Left lung (tissue), 14 donors: ENCODE measurements around the gene RPS10. TPM values are rescaled to one million over a fixed set of nuclear protein-coding genes. Genes with fewer than 3 reads are reported as not detected.

Experiments used
- ATAC-seq: fragments of 200-7000 bp; cut with Tn5 transposase; one replicate; pipeline ENCODE4 v1.9.1; 2020; ENCODE audit warnings: moderate library complexity
- DNase-seq, 4 donors: peaks; one replicate each; pipeline ENCODE4 v3.0.0-alpha.2; 2013 to 2020
- H3K27ac ChIP-seq, 2 donors: fragments of 200-600 bp; sonication (generic) in 1 of 2; one replicate each; pipeline versions ENCODE4 v1.5.0 to v1.8.0; 2020 to 2021
- H3K27me3 ChIP-seq, 2 donors: fragments of 200-600 bp; sonication (generic) in 1 of 2; one replicate each; pipeline versions ENCODE4 v1.5.0 to v1.8.0; 2020 to 2021
- H3K36me3 ChIP-seq, 2 donors: fragments of 200-600 bp; sonication (generic) in 1 of 2; one replicate each; pipeline versions ENCODE4 v1.5.0 to v1.8.0; 2020 to 2021
- H3K4me1 ChIP-seq, 2 donors: fragments of 200-600 bp; one replicate each; pipeline ENCODE4 v1.8.0; 2021
- H3K4me3 ChIP-seq, 2 donors: fragments of 200-600 bp; sonication (generic) in 1 of 2; one replicate each; pipeline versions ENCODE4 v1.5.0 to v1.8.0; 2020 to 2021; ENCODE audit warnings: mild to moderate bottlenecking in 1 of 2
- H3K9me3 ChIP-seq, 2 donors: fragments of 200-600 bp; sonication (generic) in 1 of 2; one replicate each; pipeline versions ENCODE4 v1.5.0 to v1.8.0; 2020 to 2021
- CTCF ChIP-seq, 2 donors: fragments of 200-600 bp; sonication (generic) in 1 of 2; IDR thresholded peaks; one replicate each; pipeline versions ENCODE4 v1.5.0 to v1.8.0; 2021; ENCODE audit warnings: antibody characterized with exemption in 2 of 2
- intact Hi-C, 2 donors: fragments of 100-400 bp; cut with DNase I; formaldehyde crosslinking; loops; one replicate each; pipeline versions ENCODE4 v1.11.2 to v1.14.2; 2022
- long read RNA-seq, 12 donors: library from polyadenylated mRNA in 2 of 12; unstranded in 2 of 12; transcript quantifications; one replicate each; pipeline ENCODE4 v2.0.0 and lab custom pipeline, GENCODE V29; 2019 to 2026
- polyA plus RNA-seq, 6 donors: library from polyadenylated mRNA; unstranded; fragments of 120-200 nt; gene quantifications; one replicate each; pipeline ENCODE4 v1.2.1, GENCODE V29; 2013; ENCODE audit not compliant: insufficient read length in 6 of 6
- total RNA-seq, 2 donors: library from RNA; stranded (reverse); fragmentation: NEBNext Ultra II Directional; extraction: Animal tissue kit (Norgen Biotek cat#: 25700); gene quantifications; one replicate each; pipeline ENCODE4 v1.2.1, GENCODE V29; 2021
- donor health status: DM: no; HTN: yes; CAD: no.
- donor health status: DM: no; HTN: no; CAD: no.

RPS10 gene
- total RNA-seq (1,000 to 10,000 TPM; 1,031 to 1,089 TPM), polyA plus RNA-seq (1,000 to 10,000 TPM; 1,569 to 1,686 (median 1,635) TPM)
- long read RNA-seq, donor 1, transcript RPS10-206 (6 exons, 781 nt), result minor isoform, 13 of 2,577 reads
- long read RNA-seq, donor 1, transcript RPS10-208 (5 exons, 1,407 nt), result minor isoform, 46 of 2,577 reads
- long read RNA-seq, donor 1, transcript RPS10-209 (6 exons, 588 nt), result major isoform, 1,756 of 2,577 reads
- long read RNA-seq, donor 1, transcript RPS10-205 (3 exons, 734 nt), result minor isoform, 23 of 2,577 reads
- long read RNA-seq, donor 1, partial matches to known transcripts, result 610 of 2,577 reads
- long read RNA-seq, donor 1, other reads (novel, unspliced or antisense), result 129 of 2,577 reads
- long read RNA-seq, donor 2, transcript RPS10-208 (5 exons, 1,407 nt), result minor isoform, 60 of 1,582 reads
- long read RNA-seq, donor 2, transcript RPS10-205 (3 exons, 734 nt), result minor isoform, 24 of 1,582 reads
- long read RNA-seq, donor 2, transcript RPS10-209 (6 exons, 588 nt), result major isoform, 991 of 1,582 reads
- long read RNA-seq, donor 2, partial matches to known transcripts, result 481 of 1,582 reads
- long read RNA-seq, donor 2, other reads (novel, unspliced or antisense), result 22 of 1,582 reads
- long read RNA-seq, donor 3, transcript RPS10-206 (6 exons, 781 nt), result minor isoform, 14 of 1,334 reads
- long read RNA-seq, donor 3, transcript RPS10-208 (5 exons, 1,407 nt), result minor isoform, 19 of 1,334 reads
- long read RNA-seq, donor 3, transcript RPS10-209 (6 exons, 588 nt), result major isoform, 864 of 1,334 reads
- long read RNA-seq, donor 3, transcript RPS10-205 (3 exons, 734 nt), result minor isoform, 26 of 1,334 reads
- long read RNA-seq, donor 3, partial matches to known transcripts, result 388 of 1,334 reads
- long read RNA-seq, donor 3, other reads (novel, unspliced or antisense), result 22 of 1,334 reads
- long read RNA-seq, donor 4, transcript RPS10-206 (6 exons, 781 nt), result minor isoform, 7 of 1,494 reads
- long read RNA-seq, donor 4, transcript RPS10-209 (6 exons, 588 nt), result major isoform, 1,377 of 1,494 reads
- long read RNA-seq, donor 4, partial matches to known transcripts, result 101 of 1,494 reads
- long read RNA-seq, donor 4, other reads (novel, unspliced or antisense), result 6 of 1,494 reads
- long read RNA-seq, donor 5, transcript RPS10-209 (6 exons, 588 nt), result major isoform, 1,086 of 1,626 reads
- long read RNA-seq, donor 5, transcript RPS10-208 (5 exons, 1,407 nt), result minor isoform, 30 of 1,626 reads
- long read RNA-seq, donor 5, transcript RPS10-205 (3 exons, 734 nt), result minor isoform, 20 of 1,626 reads
- long read RNA-seq, donor 5, transcript RPS10-206 (6 exons, 781 nt), result minor isoform, 11 of 1,626 reads
- long read RNA-seq, donor 5, partial matches to known transcripts, result 437 of 1,626 reads
- long read RNA-seq, donor 5, other reads (novel, unspliced or antisense), result 42 of 1,626 reads
- long read RNA-seq, donor 6, transcript RPS10-205 (3 exons, 734 nt), result minor isoform, 20 of 2,190 reads
- long read RNA-seq, donor 6, transcript RPS10-206 (6 exons, 781 nt), result minor isoform, 13 of 2,190 reads
- long read RNA-seq, donor 6, transcript RPS10-209 (6 exons, 588 nt), result major isoform, 1,529 of 2,190 reads
- long read RNA-seq, donor 6, transcript RPS10-208 (5 exons, 1,407 nt), result minor isoform, 45 of 2,190 reads
- long read RNA-seq, donor 6, partial matches to known transcripts, result 522 of 2,190 reads
- long read RNA-seq, donor 6, other reads (novel, unspliced or antisense), result 60 of 2,190 reads
- long read RNA-seq, donor 7, transcript RPS10-209 (6 exons, 588 nt), result major isoform, 484 of 933 reads
- long read RNA-seq, donor 7, transcript RPS10-205 (3 exons, 734 nt), result minor isoform, 16 of 933 reads
- long read RNA-seq, donor 7, transcript RPS10-206 (6 exons, 781 nt), result minor isoform, 8 of 933 reads
- long read RNA-seq, donor 7, transcript RPS10-208 (5 exons, 1,407 nt), result minor isoform, 18 of 933 reads
- long read RNA-seq, donor 7, partial matches to known transcripts, result 345 of 933 reads
- long read RNA-seq, donor 7, other reads (novel, unspliced or antisense), result 62 of 933 reads
- long read RNA-seq, donor 8, transcript RPS10-206 (6 exons, 781 nt), result minor isoform, 8 of 614 reads
- long read RNA-seq, donor 8, transcript RPS10-209 (6 exons, 588 nt), result major isoform, 453 of 614 reads
- long read RNA-seq, donor 8, transcript RPS10-205 (3 exons, 734 nt), result minor isoform, 6 of 614 reads
- long read RNA-seq, donor 8, transcript RPS10-208 (5 exons, 1,407 nt), result minor isoform, 11 of 614 reads
- long read RNA-seq, donor 8, partial matches to known transcripts, result 136 of 614 reads
- long read RNA-seq, donor 8, other reads (novel, unspliced or antisense), result 0 of 614 reads
- long read RNA-seq, donor 9, transcript RPS10-209 (6 exons, 588 nt), result major isoform, 6 of 8 reads
- long read RNA-seq, donor 9, partial matches to known transcripts, result 0 of 8 reads
- long read RNA-seq, donor 9, other reads (novel, unspliced or antisense), result 0 of 8 reads
- long read RNA-seq, donor 10, transcript RPS10-209 (6 exons, 588 nt), result major isoform, 694 of 790 reads
- long read RNA-seq, donor 10, transcript RPS10-206 (6 exons, 781 nt), result minor isoform, 23 of 790 reads
- long read RNA-seq, donor 10, partial matches to known transcripts, result 68 of 790 reads
- long read RNA-seq, donor 10, other reads (novel, unspliced or antisense), result 5 of 790 reads
- long read RNA-seq, donor 11, transcript RPS10-206 (6 exons, 781 nt), result minor isoform, 27 of 787 reads
- long read RNA-seq, donor 11, transcript RPS10-208 (5 exons, 1,407 nt), result minor isoform, 18 of 787 reads
- long read RNA-seq, donor 11, transcript RPS10-209 (6 exons, 588 nt), result major isoform, 501 of 787 reads
- long read RNA-seq, donor 11, partial matches to known transcripts, result 233 of 787 reads
- long read RNA-seq, donor 11, other reads (novel, unspliced or antisense), result 5 of 787 reads
- long read RNA-seq, donor 12, transcript RPS10-208 (5 exons, 1,407 nt), result minor isoform, 33 of 1,086 reads
- long read RNA-seq, donor 12, transcript RPS10-205 (3 exons, 734 nt), result minor isoform, 5 of 1,086 reads
- long read RNA-seq, donor 12, transcript RPS10-209 (6 exons, 588 nt), result major isoform, 734 of 1,086 reads
- long read RNA-seq, donor 12, transcript RPS10-206 (6 exons, 781 nt), result minor isoform, 7 of 1,086 reads
- long read RNA-seq, donor 12, partial matches to known transcripts, result 287 of 1,086 reads
- long read RNA-seq, donor 12, other reads (novel, unspliced or antisense), result 19 of 1,086 reads

DNA sequence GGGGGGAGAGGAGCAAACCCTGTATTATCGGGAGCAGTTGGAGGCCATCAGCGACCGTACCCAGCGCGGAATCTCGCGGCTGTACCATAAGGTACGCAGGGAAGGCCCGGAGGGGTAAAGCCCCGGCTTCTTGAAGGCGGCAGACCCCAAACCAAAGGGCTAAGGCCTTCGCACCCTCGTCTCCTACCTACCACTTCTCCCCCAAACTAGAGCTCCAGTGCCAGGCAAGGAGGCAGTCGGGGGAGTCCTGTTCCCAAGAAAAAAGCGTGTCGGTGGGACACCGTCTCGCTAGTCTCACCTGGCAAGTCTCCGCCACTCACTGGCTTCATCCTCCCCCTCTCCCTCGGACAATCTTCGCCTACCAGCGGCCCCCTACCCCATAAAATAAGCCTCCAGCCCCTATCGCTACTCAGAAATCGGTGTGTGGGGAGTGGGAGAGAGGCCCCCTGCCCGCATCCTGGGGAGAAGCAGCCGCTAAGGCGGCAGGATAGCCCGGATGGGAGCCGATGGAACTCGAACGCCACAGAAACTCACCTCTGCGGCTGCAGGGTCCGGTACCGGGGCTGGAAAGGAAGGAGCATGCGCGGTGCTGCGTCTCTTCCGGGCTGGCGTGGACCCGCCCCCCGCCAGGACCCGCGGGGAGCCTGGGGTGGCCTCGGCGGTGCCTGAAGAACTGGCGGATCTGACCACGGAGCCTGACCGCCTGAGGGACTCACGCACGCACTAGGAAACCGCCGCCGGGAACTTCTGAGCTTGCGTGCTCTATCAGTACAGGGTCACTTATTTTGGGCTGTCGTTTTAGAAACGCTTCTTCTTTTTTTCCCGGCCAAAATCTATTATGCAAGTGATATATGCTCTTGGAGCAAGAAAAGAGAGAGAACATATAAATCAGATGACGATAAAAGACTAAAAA lies at the start of gene RPS10:
TSS of gene RPS10 (minus strand) at position 572 of the 913 bp plus-strand sequence. CDS start 848 bp downstream, outside the sequence.
- no peak for TF ChIP-seq CTCF (IDR thresholded peaks at IDR 0.05)
- Histone ChIP-seq H3K4me1 (peaks cover 11 to 32% of the 10 kb centered on the region in 2 donors), H3K9me3 (no peaks in the 10 kb centered on the region), H3K27ac (peak within 1 kb of the TSS; percentile 81 to 86), H3K27me3 (no peaks in the 10 kb centered on the region), H3K4me3 (peak within 1 kb of the TSS; percentile 63 to 80), H3K36me3 (peaks cover 0 to 41% of the 10 kb centered on the region in 2 donors)
- intact Hi-C loops, result no loop called here
- DNase-seq (peak; percentile 92 to 99 (median 94)), ATAC-seq (peak; percentile 99)

- ATAC-seq (no peak), DNase-seq (no peak)
- Histone ChIP-seq H3K36me3 (no peaks in the 10 kb centered on the region), H3K27ac (no peak overlapping the region), H3K4me3 (no peak overlapping the region), H3K27me3 (no peaks in the 10 kb centered on the region), H3K4me1 (no peaks in the 10 kb centered on the region), H3K9me3 (peaks cover 0 to 4% of the 10 kb centered on the region in 2 donors)
- TF ChIP-seq CTCF (IDR thresholded peaks at IDR 0.05), result no peak
- intact Hi-C loops, result no loop called here
These were observed 49.4 kb upstream of the RPS10 start for GRCh38 chr6:34475238-34475682.

GRCh38 chr6:34474754-34475153 lies 48.9 kb upstream of the RPS10 start:
- H3K4me1 ChIP-seq, result no peaks in the 10 kb centered on the region
- peaks cover 0 to 4% of the 10 kb centered on the region in 2 donors for H3K9me3 ChIP-seq
- DNase-seq (no peak), ATAC-seq (no peak)
- no peak overlapping the region for H3K4me3 ChIP-seq
- no peaks in the 10 kb centered on the region for H3K36me3 ChIP-seq
- intact Hi-C loops, result no loop called here
- H3K27me3 ChIP-seq, result peaks cover 0 to 3% of the 10 kb centered on the region in 2 donors
- no peak overlapping the region for H3K27ac ChIP-seq
- TF ChIP-seq CTCF (IDR thresholded peaks at IDR 0.05), result no peak
